GM12878 (cell line): ENCODE results near the gene SRP72. TPM values are rescaled to one million over a fixed set of nuclear protein-coding genes. Genes with fewer than 3 reads are reported as not detected.

ENCODE experiments used
- CHD2 ChIP-seq: IDR thresholded peaks from 2 replicates; pipeline ENCODE4 v1.6.1; 2011; ENCODE audit warnings: low read depth, low read length, improper control_type of control experiment, borderline replicate concordance
- CREM ChIP-seq: IDR thresholded peaks from 2 replicates; pipeline ENCODE4 v1.6.1; 2014; ENCODE audit warnings: antibody characterized with exemption, low read depth
- DPF2 ChIP-seq: fragments of 450-650 bp; IDR thresholded peaks from 2 replicates; pipeline ENCODE4 v1.6.1; 2017; ENCODE audit warnings: mild to moderate bottlenecking
- JUND ChIP-seq: IDR thresholded peaks from 2 replicates; pipeline ENCODE4 v1.6.1; 2012; ENCODE audit warnings: low read depth, mild to moderate bottlenecking, low read length, improper control_type of control experiment, moderate library complexity
- MYC ChIP-seq: IDR thresholded peaks from 2 replicates; pipeline ENCODE4 v1.6.1; 2011; ENCODE audit warnings: mild to moderate bottlenecking, low read length, moderate library complexity, inconsistent platforms; ENCODE audit not compliant: insufficient read depth, insufficient replicate concordance, insufficient read length, severe bottlenecking
- NBN ChIP-seq: fragments of 450-650 bp; IDR thresholded peaks from 2 replicates; pipeline ENCODE4 v1.6.1; 2016
- NRF1 ChIP-seq: conservative IDR thresholded peaks from 2 replicates; pipeline ENCODE4 v1.6.1; 2011; ENCODE audit warnings: mild to moderate bottlenecking, low read depth, low read length, improper control_type of control experiment
- PAX8 ChIP-seq: fragments of 450-650 bp; IDR thresholded peaks from 2 replicates; pipeline ENCODE4 v1.6.1; 2017; ENCODE audit warnings: mild to moderate bottlenecking, moderate library complexity
- RFX5 ChIP-seq: IDR thresholded peaks from 2 replicates; pipeline ENCODE4 v1.6.1; 2011; ENCODE audit warnings: low read depth, low read length, improper control_type of control experiment
- RUNX3 ChIP-seq: IDR thresholded peaks from 2 replicates; pipeline ENCODE4 v1.6.1; 2012; ENCODE audit warnings: low read length, inconsistent platforms
- SP1 ChIP-seq: IDR thresholded peaks from one replicate; pipeline ENCODE4 v1.6.1; 2011; ENCODE audit warnings: low read depth, low read length
- TCF12 ChIP-seq: IDR thresholded peaks from 2 replicates; pipeline ENCODE4 v1.6.1; 2011; ENCODE audit warnings: low read depth, mild to moderate bottlenecking, low read length
- ZBED1 ChIP-seq: IDR thresholded peaks from 2 replicates; pipeline ENCODE4 v1.6.1; 2016; ENCODE audit warnings: borderline replicate concordance
- ZNF207 ChIP-seq: fragments of 450-650 bp; IDR thresholded peaks from 2 replicates; pipeline ENCODE4 v1.6.1; 2014; ENCODE audit warnings: antibody characterized with exemption, mild to moderate bottlenecking, borderline replicate concordance
- ZNF274 ChIP-seq: IDR thresholded peaks from one replicate; pipeline ENCODE4 v1.8.0; 2011; ENCODE audit not compliant: insufficient read length, insufficient read depth
- polyA plus RNA-seq, 11 experiments: library from polyadenylated mRNA; depleted of rRNA in 4 of 11; unstranded in 6 of 11; stranded (reverse) in 5 of 11; fragments of >200 nt; fragmentation: Nextera tagmentation in 4 of 11; fragmentation: Illumina TruSeq in 1 of 11; extraction: Ambion mirVana in 4 of 11; extraction: Trizol in 1 of 11; gene quantifications; 1 replicate in 1 of 11; 2 replicates in 10 of 11; pipeline versions ENCODE4 v1.2.1 to v1.2.3, GENCODE V29; 2011 to 2016; ENCODE audit warnings: inconsistent platforms in 2 of 11, missing spikeins in 2 of 11, low read depth in 1 of 11
- total RNA-seq, 4 experiments: library from RNA; depleted of rRNA in 3 of 4; stranded (reverse); fragments of >200 nt in 3 of 4; fragmentation: Illumina TruSeq in 1 of 4; extraction: Trizol in 1 of 4; gene quantifications; 2 replicates each; pipeline versions ENCODE4 v1.2.1 to v1.2.3, GENCODE V29; 2013 to 2021
- TF ChIP-seq, protein P1 (sequence below), 3 experiments: IDR thresholded peaks in 2 of 3; conservative IDR thresholded peaks in 1 of 3; 2 replicates each; pipeline ENCODE4 v1.5.1; 2011; ENCODE audit warnings: low read depth in 3 of 3, low read length in 3 of 3, mild to moderate bottlenecking in 3 of 3, control low read depth in 2 of 3, moderate library complexity in 2 of 3, inconsistent platforms in 1 of 3, mixed read lengths in 1 of 3; ENCODE audit not compliant: control insufficient read depth in 2 of 3, insufficient read depth in 1 of 3; ENCODE audit errors: extremely low read depth in 1 of 3
- TF ChIP-seq, protein P2 (sequence below): fragments of 450-650 bp; IDR thresholded peaks from 2 replicates; pipeline ENCODE4 v1.6.1; 2017; ENCODE audit warnings: antibody characterized with exemption, mild to moderate bottlenecking, moderate library complexity
- TF ChIP-seq, protein P3 (sequence below): fragments of 450-650 bp; IDR thresholded peaks from 2 replicates; pipeline ENCODE4 v1.6.1; 2017; ENCODE audit warnings: mild to moderate bottlenecking
- TF ChIP-seq, protein P4 (sequence below): fragments of 450-650 bp; IDR thresholded peaks from 2 replicates; pipeline ENCODE4 v1.6.1; 2016; ENCODE audit warnings: mild to moderate bottlenecking
- TF ChIP-seq, protein P5 (sequence below): fragments of 450-650 bp; IDR thresholded peaks from 2 replicates; pipeline ENCODE4 v1.6.1; 2017; ENCODE audit warnings: mild to moderate bottlenecking, low read depth, inconsistent platforms; ENCODE audit not compliant: poor library complexity, severe bottlenecking

The SRP72 gene
- total and polyA plus RNA-seq, 10 of the 15 experiments (the other 5 are each of a cell fraction or from before 2014, with no cell fraction given), result 61.6 to 186 (median 133) TPM

DNA sequence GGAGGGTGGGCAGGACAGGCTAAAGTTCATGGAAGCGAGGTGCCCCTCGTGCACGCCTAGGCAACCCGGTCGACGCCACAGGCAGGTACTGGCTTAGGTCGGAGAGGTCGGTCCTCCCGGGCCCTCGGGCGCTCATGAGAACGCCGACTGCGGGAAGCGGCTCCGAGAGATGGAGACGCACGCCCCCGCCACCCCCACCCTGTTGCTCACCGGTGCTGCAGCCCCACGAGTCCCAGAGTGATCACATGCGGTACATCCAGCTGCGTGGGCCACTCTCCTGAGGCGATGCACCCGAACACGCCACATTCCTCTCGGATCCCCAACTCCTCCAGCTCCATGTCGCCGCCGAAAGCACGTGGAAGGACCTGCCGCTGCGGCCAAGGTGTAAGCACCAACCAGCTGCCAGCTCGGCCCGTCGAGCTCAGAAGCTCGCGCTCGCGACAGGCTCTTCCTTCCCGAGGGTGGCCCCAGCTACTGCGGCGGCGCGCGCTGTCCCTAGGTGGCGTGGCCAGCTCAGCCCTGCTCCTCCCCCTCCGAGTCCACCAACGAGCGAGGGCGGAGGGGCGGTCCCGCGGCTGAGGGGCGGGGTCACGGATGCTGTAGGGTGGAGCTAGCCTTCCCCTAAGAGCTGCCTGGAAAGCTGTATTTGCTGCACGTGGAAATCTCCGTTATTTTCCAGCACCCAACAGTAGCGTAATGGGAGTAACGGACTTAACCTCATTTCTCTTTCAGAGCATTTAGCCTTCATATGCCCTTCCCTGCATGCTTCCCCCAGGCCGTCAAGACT, 32.1 kb upstream of the SRP72 start, which contains the start of gene PPAT (continued):
- 0 out of 2 replicates have a peak, but pooled peaks have one; percentile 32 for TF ChIP-seq DPF2
- TF ChIP-seq SP1, result peak; percentile 71
- TF ChIP-seq, protein P1, sequence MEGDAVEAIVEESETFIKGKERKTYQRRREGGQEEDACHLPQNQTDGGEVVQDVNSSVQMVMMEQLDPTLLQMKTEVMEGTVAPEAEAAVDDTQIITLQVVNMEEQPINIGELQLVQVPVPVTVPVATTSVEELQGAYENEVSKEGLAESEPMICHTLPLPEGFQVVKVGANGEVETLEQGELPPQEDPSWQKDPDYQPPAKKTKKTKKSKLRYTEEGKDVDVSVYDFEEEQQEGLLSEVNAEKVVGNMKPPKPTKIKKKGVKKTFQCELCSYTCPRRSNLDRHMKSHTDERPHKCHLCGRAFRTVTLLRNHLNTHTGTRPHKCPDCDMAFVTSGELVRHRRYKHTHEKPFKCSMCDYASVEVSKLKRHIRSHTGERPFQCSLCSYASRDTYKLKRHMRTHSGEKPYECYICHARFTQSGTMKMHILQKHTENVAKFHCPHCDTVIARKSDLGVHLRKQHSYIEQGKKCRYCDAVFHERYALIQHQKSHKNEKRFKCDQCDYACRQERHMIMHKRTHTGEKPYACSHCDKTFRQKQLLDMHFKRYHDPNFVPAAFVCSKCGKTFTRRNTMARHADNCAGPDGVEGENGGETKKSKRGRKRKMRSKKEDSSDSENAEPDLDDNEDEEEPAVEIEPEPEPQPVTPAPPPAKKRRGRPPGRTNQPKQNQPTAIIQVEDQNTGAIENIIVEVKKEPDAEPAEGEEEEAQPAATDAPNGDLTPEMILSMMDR (IDR thresholded peaks at IDR 0.05 in 2 of 3, conservative IDR thresholded peaks at IDR 0.05 in 1 of 3; ENCODE audit: control insufficient read depth in 2 of 3, extremely low read depth in 1 of 3, insufficient read depth in 1 of 3, low read depth in 3 of 3, low read length in 3 of 3), result peak in 2 of 3 experiments; percentile 7 to 15; a peak in 3 of 6 replicates
- no peak for TF ChIP-seq ZNF274
- TF ChIP-seq RFX5, result no peak
- peak; percentile 9 for TF ChIP-seq CREM
- peak; percentile 89; the same call in 1 of the 2 replicates for TF ChIP-seq JUND
- TF ChIP-seq, protein P2, sequence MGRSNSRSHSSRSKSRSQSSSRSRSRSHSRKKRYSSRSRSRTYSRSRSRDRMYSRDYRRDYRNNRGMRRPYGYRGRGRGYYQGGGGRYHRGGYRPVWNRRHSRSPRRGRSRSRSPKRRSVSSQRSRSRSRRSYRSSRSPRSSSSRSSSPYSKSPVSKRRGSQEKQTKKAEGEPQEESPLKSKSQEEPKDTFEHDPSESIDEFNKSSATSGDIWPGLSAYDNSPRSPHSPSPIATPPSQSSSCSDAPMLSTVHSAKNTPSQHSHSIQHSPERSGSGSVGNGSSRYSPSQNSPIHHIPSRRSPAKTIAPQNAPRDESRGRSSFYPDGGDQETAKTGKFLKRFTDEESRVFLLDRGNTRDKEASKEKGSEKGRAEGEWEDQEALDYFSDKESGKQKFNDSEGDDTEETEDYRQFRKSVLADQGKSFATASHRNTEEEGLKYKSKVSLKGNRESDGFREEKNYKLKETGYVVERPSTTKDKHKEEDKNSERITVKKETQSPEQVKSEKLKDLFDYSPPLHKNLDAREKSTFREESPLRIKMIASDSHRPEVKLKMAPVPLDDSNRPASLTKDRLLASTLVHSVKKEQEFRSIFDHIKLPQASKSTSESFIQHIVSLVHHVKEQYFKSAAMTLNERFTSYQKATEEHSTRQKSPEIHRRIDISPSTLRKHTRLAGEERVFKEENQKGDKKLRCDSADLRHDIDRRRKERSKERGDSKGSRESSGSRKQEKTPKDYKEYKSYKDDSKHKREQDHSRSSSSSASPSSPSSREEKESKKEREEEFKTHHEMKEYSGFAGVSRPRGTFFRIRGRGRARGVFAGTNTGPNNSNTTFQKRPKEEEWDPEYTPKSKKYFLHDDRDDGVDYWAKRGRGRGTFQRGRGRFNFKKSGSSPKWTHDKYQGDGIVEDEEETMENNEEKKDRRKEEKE, result peak; percentile 89
- TF ChIP-seq NBN, result peak; percentile 95
- peak; percentile 71; the same call in 1 of the 2 replicates for TF ChIP-seq CHD2
- TF ChIP-seq ZNF207, result 0 out of 2 replicates have a peak, but pooled peaks have one; percentile 12
- peak; percentile 43; the same call in 1 of the 2 replicates for TF ChIP-seq NRF1
- TF ChIP-seq, protein P3, sequence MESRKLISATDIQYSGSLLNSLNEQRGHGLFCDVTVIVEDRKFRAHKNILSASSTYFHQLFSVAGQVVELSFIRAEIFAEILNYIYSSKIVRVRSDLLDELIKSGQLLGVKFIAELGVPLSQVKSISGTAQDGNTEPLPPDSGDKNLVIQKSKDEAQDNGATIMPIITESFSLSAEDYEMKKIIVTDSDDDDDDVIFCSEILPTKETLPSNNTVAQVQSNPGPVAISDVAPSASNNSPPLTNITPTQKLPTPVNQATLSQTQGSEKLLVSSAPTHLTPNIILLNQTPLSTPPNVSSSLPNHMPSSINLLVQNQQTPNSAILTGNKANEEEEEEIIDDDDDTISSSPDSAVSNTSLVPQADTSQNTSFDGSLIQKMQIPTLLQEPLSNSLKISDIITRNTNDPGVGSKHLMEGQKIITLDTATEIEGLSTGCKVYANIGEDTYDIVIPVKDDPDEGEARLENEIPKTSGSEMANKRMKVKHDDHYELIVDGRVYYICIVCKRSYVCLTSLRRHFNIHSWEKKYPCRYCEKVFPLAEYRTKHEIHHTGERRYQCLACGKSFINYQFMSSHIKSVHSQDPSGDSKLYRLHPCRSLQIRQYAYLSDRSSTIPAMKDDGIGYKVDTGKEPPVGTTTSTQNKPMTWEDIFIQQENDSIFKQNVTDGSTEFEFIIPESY, result no peak
- peak; percentile 11; the same call in 1 of the 2 replicates for TF ChIP-seq RUNX3
- peak; percentile 77 for TF ChIP-seq MYC
- TF ChIP-seq, protein P4, sequence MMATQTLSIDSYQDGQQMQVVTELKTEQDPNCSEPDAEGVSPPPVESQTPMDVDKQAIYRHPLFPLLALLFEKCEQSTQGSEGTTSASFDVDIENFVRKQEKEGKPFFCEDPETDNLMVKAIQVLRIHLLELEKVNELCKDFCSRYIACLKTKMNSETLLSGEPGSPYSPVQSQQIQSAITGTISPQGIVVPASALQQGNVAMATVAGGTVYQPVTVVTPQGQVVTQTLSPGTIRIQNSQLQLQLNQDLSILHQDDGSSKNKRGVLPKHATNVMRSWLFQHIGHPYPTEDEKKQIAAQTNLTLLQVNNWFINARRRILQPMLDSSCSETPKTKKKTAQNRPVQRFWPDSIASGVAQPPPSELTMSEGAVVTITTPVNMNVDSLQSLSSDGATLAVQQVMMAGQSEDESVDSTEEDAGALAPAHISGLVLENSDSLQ, result no peak; the same call in 1 of the 2 replicates
- TF ChIP-seq, protein P5, sequence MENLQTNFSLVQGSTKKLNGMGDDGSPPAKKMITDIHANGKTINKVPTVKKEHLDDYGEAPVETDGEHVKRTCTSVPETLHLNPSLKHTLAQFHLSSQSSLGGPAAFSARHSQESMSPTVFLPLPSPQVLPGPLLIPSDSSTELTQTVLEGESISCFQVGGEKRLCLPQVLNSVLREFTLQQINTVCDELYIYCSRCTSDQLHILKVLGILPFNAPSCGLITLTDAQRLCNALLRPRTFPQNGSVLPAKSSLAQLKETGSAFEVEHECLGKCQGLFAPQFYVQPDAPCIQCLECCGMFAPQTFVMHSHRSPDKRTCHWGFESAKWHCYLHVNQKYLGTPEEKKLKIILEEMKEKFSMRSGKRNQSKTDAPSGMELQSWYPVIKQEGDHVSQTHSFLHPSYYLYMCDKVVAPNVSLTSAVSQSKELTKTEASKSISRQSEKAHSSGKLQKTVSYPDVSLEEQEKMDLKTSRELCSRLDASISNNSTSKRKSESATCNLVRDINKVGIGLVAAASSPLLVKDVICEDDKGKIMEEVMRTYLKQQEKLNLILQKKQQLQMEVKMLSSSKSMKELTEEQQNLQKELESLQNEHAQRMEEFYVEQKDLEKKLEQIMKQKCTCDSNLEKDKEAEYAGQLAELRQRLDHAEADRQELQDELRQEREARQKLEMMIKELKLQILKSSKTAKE, result peak; percentile 94
- peak; percentile 79; the same call in 1 of the 2 replicates for TF ChIP-seq ZBED1
- TF ChIP-seq PAX8, result no peak
- TF ChIP-seq TCF12, result peak; percentile 58; the same call in 1 of the 2 replicates
